NCI-H2107 (cell line): ENCODE results near the gene CES3.
"Not testable (repeated sequence)": the region's sequence is repeated elsewhere in the genome, so short reads cannot be mapped to it uniquely, and the experiment has no call there.

Experiments
- DNase-seq: peaks from one replicate; lab custom pipeline; 2025; lab: John Stamatoyannopoulos, UW

CES3 gene

DNA sequence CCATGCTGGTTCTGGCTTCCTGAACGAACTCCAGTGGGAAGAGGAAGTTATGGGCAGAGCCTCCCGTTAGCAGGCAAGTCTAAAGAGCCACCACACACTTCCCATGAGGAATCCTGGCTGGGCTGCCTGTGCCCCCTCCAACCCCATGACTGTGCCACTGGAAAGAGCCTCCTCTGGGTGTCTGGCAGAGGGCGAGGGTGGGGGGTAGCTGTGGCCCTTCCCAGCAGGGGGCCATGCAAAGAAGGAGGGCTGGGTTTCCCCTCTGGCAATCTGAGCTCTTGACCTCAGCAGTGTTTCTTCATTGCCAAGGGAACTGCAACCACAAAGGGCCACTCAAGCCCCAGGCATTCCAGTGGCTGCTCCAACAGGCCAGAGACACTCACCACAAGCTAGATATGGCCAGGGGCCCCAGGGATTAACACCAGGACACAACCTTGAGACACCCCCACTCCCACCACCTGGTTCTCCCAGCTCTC, 34.1 kb upstream of the CES3 start:
- DNase-seq, result peak; percentile 32

DNA sequence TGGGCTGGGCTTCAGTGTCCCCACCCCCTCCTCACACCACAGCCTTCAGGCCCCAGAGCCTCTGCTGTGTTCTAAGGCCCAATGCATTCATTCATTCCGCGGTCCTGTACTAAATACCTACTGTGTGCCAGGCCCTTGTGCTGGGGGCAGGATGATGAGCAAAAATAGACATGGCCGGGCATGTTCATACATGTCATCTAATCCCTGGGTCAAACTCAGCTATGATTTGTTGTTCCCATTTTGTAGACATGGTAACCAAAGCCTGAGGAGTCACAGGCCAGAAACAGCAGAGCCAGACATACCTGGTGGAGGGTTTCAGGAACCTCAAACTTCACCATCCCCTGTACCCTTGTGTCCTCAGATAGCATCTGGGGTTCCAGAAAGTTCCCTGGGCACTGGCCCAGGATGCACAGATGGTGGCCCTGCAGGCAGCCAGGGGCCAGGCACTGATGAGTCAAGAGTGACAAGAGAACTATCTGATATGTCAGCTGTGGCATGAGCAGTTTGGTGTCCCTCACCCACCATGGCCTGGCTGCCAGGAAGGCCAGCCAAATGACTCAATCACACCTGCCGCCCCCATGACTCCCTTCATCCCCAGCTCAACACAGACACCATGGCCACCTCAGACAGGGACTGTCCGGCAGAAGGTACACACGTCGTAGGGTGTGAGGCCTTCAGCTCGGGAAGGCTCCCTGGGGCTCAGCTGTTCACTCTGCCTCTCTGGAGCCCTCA, 33.0 kb upstream of the CES3 start:
- no peak for DNase-seq

DNA sequence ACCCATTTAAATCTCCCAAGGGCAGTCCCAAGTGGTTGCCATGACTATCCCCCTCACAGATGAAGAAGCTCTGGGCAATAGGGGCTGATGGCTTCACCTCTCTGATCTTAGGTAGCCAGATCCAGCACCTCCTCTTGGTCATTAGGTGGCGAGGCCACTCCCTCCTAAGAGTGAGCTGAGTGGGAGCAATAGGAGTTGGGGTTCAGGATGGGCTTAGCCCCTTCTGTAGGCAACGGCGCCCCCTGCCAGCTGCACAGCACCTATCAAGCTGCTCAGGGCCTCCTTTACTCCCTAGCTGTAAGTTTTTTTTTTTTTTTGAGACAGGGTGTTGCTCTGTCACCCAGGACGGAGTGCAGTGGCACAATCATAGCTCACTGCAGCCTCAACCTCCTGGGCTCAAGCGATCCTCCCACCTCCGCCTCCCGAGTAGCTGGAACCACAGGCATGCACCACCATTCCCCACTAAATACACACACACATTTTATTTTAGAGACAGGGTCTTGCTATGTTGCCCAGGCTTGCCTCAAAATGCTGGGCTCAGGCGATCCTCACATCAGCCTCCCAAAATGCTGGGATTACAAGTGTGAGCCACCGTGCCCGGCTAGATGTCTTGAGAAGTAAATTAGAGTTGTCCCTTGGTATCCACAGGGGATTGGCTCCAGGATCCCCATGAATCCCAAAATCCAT, 32.2 kb upstream of the CES3 start:
- DNase-seq, result no peak

- no peak for DNase-seq
Measured at GRCh38 chr16:66930189-66930588, 30.9 kb upstream of the CES3 start.

DNA sequence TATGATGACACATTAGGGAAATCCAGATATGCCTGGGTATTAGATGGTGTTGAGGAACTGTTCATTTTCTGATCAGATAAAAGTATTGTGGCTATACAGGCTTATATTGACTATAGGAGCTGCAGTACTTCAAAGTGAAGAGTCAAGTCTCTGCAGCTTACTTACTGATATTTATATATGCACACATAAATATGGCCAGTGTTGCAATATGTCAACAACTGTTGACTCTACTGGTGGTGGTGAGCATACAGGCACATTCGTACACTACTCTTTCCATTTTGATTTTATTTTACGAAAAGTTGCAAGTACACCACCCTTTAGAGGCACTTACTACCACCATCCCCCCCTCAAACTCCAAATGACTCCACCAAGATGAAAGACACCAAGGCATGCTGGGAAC, 29.4 kb upstream of the CES3 start:
- DNase-seq, result no peak

DNA sequence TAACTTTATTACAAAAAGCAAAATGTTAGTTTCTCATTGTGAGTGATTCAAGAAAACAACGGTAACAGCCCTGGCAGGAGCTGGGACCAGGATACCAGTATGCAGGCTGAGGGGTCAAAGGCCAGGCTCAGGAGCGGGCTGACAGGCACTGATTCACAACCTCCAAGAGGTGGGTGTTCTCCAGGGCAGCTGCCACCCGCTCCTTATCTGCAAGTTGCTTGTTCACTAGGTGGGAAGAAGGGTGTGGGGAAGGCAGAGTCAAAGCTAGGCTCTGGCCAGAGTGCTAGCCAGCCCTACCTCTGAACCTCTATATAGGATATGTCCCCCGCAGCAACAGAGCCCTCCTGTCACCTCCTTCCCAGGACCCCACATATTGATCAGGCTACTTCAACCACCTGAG, 29.0 kb upstream of the CES3 start:
- no peak for DNase-seq

GRCh38 chr16:66933776-66934137, 27.3 kb upstream of the CES3 start:
- no peak for DNase-seq

- peak; percentile 61 for DNase-seq
Measured at GRCh38 chr16:66934138-66934838, 26.8 kb upstream of the CES3 start, which contains the start of gene CIAO2B. CIAO2B (minus strand) TSS chr16:66934402; CDS start chr16:66934364, 38 bp downstream.

- DNase-seq, result not testable (repeated sequence)
Measured at GRCh38 chr16:66934839-66935313, 26.2 kb upstream of the CES3 start.

- no peak for DNase-seq
Measured at GRCh38 chr16:66935314-66936011, 25.6 kb upstream of the CES3 start, which contains the start of gene CES2. CES2 (plus strand) TSS chr16:66935516; CDS start chr16:66935636, 120 bp downstream.

DNA sequence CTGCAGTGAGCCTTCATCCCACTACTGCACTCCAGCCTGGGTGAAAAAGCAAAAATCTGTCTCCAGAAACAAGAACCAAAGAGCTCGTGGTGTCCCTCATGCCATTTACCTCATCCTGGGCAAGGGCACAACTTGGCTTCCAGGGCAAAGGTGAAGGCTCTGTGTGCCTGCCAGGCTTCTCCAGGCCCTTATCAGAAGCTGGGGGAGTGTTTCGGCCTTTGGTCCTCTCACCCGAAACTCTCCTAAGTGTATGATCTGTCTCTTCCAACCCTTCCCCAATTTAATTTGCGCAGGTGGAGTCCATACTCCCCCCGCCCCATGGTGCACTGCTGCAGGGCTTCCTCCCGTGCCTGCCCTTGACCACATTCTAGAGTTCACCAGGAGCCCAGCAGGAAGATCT, 24.6 kb upstream of the CES3 start:
- DNase-seq, result no peak

DNA sequence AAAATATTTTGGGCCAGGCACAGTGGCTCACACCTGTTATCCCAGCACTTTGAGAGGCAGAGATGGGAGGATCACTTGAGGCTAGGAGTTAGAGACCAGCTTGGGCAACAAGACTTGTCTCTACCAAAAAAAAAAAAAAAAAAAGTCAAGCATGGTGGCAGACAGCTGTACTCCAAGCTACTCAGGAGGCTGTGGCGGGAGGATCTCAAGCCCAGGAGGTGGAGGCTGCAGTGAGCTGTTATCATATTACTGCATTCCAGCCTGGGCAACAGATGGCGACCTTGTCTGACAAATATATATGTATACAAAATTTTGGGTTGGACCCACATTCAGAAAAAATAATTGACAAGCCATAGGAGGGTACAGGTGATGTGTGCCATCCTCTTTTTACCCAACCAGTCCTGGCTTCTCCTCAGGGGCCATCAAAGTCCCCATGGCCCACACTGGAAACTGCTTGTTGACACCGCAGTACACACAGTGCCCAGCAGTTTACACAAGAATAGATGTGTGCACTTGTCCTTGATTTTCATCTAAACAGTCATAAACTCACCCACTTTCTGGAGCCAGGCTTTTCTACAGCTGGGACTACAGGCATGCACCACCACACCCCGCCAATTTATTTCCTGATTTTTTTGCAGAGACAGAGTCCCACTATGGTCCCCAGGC, 24.0 kb upstream of the CES3 start:
- no peak for DNase-seq

- DNase-seq, result no peak
Measured at GRCh38 chr16:66937725-66938337, 23.2 kb upstream of the CES3 start.

- DNase-seq, result no peak
Measured at GRCh38 chr16:66939366-66939765, 21.7 kb upstream of the CES3 start.

DNA sequence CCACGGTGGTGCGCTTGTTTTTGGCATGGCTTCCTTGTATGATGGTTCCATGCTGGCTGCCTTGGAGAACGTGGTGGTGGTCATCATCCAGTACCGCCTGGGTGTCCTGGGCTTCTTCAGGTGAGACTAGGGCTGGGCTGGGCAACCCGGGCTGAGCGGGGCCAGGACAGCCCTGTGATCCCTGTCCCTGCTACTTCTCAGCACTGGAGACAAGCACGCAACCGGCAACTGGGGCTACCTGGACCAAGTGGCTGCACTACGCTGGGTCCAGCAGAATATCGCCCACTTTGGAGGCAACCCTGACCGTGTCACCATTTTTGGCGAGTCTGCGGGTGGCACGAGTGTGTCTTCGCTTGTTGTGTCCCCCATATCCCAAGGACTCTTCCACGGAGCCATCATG, 20.8 kb upstream of the CES3 start:
- no peak for DNase-seq

DNA sequence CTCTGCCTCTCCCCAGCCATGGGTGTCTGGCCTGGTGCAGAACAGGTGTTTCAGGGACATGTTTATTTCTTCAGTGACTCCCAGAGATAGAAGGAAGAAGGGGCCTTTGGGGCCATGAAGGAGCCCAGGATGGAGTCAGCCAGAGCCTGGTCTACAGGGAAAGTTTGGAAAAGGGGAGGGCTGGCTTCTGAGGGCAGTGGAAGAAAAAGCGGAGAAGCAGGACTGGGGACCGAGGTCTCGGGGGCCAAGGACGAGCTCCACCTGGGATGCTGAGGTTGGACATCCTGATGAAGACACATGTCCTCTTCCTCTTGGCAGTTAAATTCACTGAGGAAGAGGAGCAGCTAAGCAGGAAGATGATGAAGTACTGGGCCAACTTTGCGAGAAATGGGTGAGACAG, 18.1 kb upstream of the CES3 start:
- no peak for DNase-seq

DNA sequence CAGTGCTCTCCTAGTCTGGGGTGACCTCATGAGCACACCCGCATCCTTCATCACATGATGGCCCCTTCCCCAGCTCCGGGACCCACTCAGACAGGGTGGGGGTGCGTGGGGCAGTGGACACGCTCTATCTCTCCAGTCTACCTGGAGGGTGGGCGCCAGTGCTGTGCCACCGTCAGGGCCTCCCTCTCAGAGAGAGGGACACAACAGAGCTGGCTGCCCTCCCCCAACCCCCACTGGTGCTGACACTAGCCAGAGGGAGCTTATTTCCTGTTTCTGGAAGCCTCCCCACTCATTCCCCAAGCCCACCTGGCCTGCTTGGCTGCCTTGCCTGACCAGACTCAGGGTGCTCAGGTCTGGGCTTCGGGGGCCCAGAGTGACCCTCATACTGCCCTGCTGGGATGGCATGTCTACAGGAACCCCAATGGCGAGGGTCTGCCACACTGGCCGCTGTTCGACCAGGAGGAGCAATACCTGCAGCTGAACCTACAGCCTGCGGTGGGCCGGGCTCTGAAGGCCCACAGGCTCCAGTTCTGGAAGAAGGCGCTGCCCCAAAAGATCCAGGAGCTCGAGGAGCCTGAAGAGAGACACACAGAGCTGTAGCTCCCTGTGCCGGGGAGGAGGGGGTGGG, 17.5 kb upstream of the CES3 start:
- no peak for DNase-seq

DNA sequence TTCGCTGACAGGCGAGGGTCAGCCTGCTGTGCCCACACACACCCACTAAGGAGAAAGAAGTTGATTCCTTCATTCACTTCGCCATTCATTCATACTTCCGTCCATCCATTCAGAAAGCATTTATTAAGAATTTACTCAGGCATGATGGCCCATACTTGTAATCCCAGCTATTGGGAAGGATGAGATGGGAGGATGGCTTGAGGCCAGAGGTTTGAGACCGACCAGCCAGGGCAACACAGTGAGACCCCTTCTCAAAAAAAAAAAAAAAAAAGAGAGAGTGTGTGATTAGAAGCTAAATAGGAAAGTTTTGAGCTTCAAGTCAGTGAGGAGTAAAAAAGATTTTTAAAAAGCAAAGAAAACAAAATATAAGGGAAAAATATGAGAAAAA, 17.0 kb upstream of the CES3 start:
- no peak for DNase-seq

DNA sequence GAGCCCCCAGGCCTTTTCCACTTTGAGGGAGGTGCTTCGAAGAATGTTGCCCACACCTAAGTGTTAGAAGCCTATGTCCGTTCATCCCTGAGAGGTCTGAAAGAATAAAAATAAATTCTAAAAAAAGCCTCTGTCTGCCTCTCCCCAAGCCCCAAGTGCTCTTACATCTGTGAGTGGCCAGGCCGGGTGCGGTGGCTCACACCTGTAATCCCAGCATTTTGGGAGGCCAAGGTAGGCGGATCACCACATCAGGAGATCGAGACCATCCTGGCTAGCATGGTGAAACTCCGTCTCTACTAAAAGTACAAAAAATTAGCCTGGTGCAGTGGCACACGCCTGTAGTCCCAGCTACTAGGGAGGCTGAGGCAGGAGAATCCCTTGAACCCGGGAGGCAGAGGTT, 16.1 kb upstream of the CES3 start:
- DNase-seq, result not testable (repeated sequence)

DNA sequence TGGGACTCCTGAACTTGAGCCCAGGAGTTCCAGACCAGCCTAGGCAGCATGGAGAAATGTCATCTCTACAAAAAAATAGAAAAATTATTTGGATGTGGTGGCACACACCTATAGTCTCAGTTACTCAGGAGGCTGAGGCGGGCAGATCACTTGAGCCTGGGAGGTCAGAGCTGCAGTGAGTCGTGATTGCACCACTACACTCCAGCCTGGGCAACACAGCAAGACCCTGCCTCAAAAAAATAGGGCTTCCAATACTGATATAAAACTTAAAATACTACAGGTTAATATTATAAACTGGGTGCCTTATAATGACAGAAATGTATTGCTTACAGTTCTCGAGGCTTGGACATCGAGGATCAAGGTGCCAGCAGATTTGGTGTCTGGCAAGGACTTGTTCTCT, 15.1 kb upstream of the CES3 start:
- DNase-seq, result no peak

- DNase-seq, result no peak
Measured at GRCh38 chr16:66946541-66946940, 14.5 kb upstream of the CES3 start.
